ENCODE measurements around the gene CYP4V2.
A peak's percentile ranks its signal among the peaks of the same experiment; 100 is the strongest.

CYP4V2 gene

DNA sequence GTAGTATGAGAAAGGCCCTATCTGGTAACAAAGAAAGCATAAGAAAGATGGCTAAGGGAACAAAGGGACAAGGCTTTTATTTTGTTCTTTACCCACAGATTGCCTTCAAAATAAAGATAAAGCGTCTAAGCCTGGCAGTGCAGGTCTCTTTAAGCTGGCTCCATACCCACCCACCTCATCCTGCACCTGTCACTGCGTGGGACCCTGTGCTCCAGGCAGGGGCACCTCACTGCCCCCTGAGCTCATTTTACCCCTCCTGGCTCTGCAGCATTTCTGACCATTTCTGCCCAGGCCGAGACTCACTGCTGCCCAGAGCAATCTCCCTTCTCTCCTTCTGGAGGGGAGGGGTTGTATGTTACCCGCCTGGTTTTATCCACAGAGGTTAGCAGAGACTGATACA is 1.7 kb upstream of the CYP4V2 start:
- Histone ChIP-seq H3K27ac (peak overlapping the region; percentile 92 to 93), H3K27me3 (no peaks in the 10 kb centered on the region), H3K4me3 (no peak overlapping the region), H3K9me3 (no peaks in the 10 kb centered on the region), H3K4me1 (peaks cover 0 to 25% (median 14%) of the 10 kb centered on the region in 4 donors), H3K36me3 (no peaks in the 10 kb centered on the region)
- TF ChIP-seq, protein P1, sequence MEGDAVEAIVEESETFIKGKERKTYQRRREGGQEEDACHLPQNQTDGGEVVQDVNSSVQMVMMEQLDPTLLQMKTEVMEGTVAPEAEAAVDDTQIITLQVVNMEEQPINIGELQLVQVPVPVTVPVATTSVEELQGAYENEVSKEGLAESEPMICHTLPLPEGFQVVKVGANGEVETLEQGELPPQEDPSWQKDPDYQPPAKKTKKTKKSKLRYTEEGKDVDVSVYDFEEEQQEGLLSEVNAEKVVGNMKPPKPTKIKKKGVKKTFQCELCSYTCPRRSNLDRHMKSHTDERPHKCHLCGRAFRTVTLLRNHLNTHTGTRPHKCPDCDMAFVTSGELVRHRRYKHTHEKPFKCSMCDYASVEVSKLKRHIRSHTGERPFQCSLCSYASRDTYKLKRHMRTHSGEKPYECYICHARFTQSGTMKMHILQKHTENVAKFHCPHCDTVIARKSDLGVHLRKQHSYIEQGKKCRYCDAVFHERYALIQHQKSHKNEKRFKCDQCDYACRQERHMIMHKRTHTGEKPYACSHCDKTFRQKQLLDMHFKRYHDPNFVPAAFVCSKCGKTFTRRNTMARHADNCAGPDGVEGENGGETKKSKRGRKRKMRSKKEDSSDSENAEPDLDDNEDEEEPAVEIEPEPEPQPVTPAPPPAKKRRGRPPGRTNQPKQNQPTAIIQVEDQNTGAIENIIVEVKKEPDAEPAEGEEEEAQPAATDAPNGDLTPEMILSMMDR (IDR thresholded peaks at IDR 0.05) = no peak
- intact Hi-C loops (cut with DNase I; ENCODE audit: low total_unique reads) = loop anchor here (5.0 kb wide), 1 partner anchor 37 kb away; no protein-coding TSS in a partner anchor
- DNase-seq = no peak

DNA sequence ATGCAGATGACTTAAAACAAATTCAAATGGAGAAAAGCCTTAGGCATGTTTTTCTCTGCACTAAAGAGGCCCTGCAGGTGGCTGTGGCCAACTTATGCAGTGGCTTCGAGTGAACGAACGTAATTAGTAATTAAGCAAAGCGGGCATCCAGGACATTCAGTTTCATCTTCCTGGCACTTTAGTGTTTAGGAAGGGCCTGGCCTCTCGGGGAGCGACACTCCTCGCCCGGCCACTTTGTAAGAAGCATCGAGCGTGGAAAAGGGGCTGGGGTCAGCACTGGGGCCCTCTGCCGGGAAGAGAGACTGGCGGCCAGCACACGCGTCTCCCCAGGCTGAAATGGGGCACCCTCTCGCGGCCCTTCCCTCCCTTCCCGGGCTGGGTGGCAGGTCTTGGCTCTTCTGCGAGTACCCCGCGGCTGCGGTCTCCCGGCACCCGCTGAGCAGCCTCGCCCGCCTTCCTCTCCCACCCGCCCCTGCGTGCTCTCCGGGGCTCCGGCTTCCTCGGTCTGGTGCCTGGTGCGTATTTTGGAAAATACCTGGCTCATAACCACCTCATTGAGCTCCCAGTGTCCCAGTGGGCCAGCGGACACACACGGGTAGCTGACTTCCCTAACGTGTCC is 677 bp upstream of the CYP4V2 start:
- DNase-seq = no peak
- H3K27ac ChIP-seq = peak overlapping the region; percentile 92 to 93
- intact Hi-C loops (cut with DNase I; ENCODE audit: low total_unique reads) = loop anchor here (5.0 kb wide), 1 partner anchor 38 kb away; no protein-coding TSS in a partner anchor
- no peaks in the 10 kb centered on the region for H3K27me3 ChIP-seq
- peak overlapping the region; percentile 60 to 80 for H3K4me3 ChIP-seq
- no peaks in the 10 kb centered on the region for H3K9me3 ChIP-seq
- peaks cover 0 to 7% (median 6%) of the 10 kb centered on the region in 3 donors for H3K36me3 ChIP-seq
- TF ChIP-seq, protein P1 (IDR thresholded peaks at IDR 0.05) = no peak
- peaks cover 0 to 25% (median 14%) of the 10 kb centered on the region in 4 donors for H3K4me1 ChIP-seq

DNA sequence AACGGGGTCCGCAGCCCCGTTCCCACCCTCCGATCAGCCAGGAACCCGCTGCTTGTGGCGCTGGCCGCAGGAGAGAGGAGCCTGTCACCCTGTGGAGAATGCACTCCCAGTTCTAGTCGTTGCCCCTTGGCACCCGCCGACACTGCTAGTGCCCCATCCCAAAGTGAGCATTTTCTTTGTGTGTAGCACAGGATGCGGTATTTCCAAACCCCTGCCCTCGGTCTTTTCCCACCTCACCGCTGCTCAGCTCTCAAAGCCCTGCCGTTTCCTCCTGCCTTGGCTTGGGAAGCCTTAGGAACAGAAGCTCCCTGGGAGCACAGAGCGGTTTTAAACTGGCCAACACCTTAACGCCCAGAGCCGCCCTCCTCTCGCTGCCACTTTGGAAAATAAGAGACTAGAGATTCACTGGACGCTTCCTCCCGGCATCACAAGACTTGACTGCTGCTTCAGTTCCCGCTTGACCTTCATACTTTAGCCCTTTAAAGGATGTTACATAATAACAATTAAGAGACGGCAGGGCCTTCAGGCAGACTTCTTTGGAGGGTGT is 772 bp downstream of the CYP4V2 start:
- Histone ChIP-seq H3K9me3 (no peaks in the 10 kb centered on the region), H3K36me3 (peaks cover 4 to 16% (median 8%) of the 10 kb centered on the region in 3 donors), H3K27ac (peak overlapping the region; percentile 92 to 93), H3K4me3 (peak overlapping the region; percentile 60 to 80), H3K27me3 (no peaks in the 10 kb centered on the region), H3K4me1 (peaks cover 0 to 25% (median 14%) of the 10 kb centered on the region in 4 donors)
- TF ChIP-seq, protein P1 (IDR thresholded peaks at IDR 0.05) = no peak
- intact Hi-C loops (cut with DNase I; ENCODE audit: low total_unique reads) = loop anchor here (5.0 kb wide), 1 partner anchor 40 kb away; no protein-coding TSS in a partner anchor
- DNase-seq = peak; percentile 56 to 78

DNA sequence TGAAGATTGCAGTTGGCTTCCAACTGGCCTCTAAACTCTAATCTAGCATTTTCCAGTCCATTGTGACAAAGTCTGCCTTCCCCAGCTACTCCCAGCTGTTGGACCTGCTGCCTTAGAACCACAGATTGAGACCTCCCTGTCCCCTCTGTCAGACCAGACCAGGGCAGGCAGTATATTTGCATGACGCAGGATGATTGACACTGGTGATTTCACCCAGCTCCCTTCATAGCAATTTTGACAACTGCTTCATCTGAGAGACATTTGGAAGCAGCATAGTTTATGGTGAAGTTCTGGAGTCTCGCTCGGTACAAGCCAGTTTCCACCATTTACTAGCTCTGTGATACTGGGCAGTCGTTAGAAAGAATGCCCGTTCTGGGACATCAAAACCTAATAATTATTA is 2.5 kb downstream of the CYP4V2 start:
- peak overlapping the region in 1 of 2 donors; percentile 92 for H3K27ac ChIP-seq

DNA sequence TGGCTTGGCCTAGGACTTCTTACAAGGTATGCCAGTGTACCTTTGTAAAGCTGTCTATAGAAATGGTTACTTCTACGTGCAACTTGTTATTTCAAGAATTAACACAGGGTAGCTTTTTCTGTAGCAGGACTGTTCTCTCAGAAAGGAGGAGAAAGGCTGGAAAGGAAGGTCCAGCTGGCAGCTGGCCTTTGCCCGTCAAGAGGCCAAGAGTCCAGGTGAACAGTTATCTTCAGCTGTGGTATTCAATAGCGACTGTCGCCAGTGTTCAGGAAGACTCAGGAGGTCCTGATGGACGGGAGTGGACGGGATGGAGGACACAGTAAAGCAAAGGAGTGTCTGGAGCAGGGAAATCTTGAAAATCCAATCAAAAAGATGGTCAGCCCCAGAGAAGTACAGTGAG is 4.7 kb downstream of the CYP4V2 start:
- H3K27me3 ChIP-seq = no peaks in the 10 kb centered on the region
- H3K27ac ChIP-seq = no peak overlapping the region
- DNase-seq = no peak
- intact Hi-C loops (cut with DNase I; ENCODE audit: low total_unique reads) = no loop called here
- TF ChIP-seq, protein P1 (IDR thresholded peaks at IDR 0.05) = no peak
- no peak overlapping the region for H3K4me3 ChIP-seq
- H3K36me3 ChIP-seq = peaks cover 6 to 22% (median 21%) of the 10 kb centered on the region in 3 donors
- no peaks in the 10 kb centered on the region for H3K9me3 ChIP-seq
- peaks cover 0 to 12% (median 6%) of the 10 kb centered on the region in 4 donors for H3K4me1 ChIP-seq

More for the DNA sequence above, 2.5 kb downstream of the CYP4V2 start:
- Histone ChIP-seq H3K4me3 (no peak overlapping the region), H3K36me3 (peaks cover 6 to 21% (median 21%) of the 10 kb centered on the region in 3 donors), H3K9me3 (no peaks in the 10 kb centered on the region), H3K4me1 (peaks cover 0 to 25% (median 14%) of the 10 kb centered on the region in 4 donors), H3K27me3 (no peaks in the 10 kb centered on the region)
- intact Hi-C loops (cut with DNase I; ENCODE audit: low total_unique reads) = loop anchor here (5.0 kb wide), 1 partner anchor 42 kb away; no protein-coding TSS in a partner anchor
- no peak for DNase-seq
- TF ChIP-seq, protein P1 (IDR thresholded peaks at IDR 0.05) = no peak
